ENCODE data around the gene CCDC24.

Gene CCDC24

GRCh38 chr1:44000122-44000665 is 8.8 kb downstream of the CCDC24 start:
- DNase-seq: no peak

- no peak for DNase-seq
Measured at GRCh38 chr1:44002165-44002564, 10.8 kb downstream of the CCDC24 start.

GRCh38 chr1:44002606-44003157 is 11.3 kb downstream of the CCDC24 start:
- DNase-seq: no peak

GRCh38 chr1:44008259-44008658 is 16.9 kb downstream of the CCDC24 start:
- DNase-seq: no peak

- DNase-seq: no peak
Measured at GRCh38 chr1:44010935-44011471, 19.6 kb downstream of the CCDC24 start.

- no peak for DNase-seq
Measured at GRCh38 chr1:44012404-44012803, 21.0 kb downstream of the CCDC24 start.

GRCh38 chr1:44012941-44013609 is 21.7 kb downstream of the CCDC24 start:
- no peak for DNase-seq

- no peak for DNase-seq
Measured at GRCh38 chr1:44013949-44014348, 22.6 kb downstream of the CCDC24 start.

GRCh38 chr1:44014365-44015104 is 23.1 kb downstream of the CCDC24 start:
- no peak for DNase-seq

GRCh38 chr1:44015206-44015605 is 23.8 kb downstream of the CCDC24 start:
- DNase-seq: no peak

GRCh38 chr1:44016041-44016889 is 24.9 kb downstream of the CCDC24 start:
- no peak for DNase-seq

GRCh38 chr1:44016890-44017400 is 25.5 kb downstream of the CCDC24 start:
- DNase-seq: no peak

GRCh38 chr1:44019466-44019948 is 28.1 kb downstream of the CCDC24 start:
- no peak for DNase-seq

- no peak for DNase-seq
Measured at GRCh38 chr1:44020464-44020863, 29.1 kb downstream of the CCDC24 start.

- no peak for DNase-seq
Measured at GRCh38 chr1:44021156-44021555, 29.8 kb downstream of the CCDC24 start.

GRCh38 chr1:44021581-44022321 is 30.4 kb downstream of the CCDC24 start:
- DNase-seq: no peak

GRCh38 chr1:44024031-44024902 is 32.9 kb downstream of the CCDC24 start:
- DNase-seq: no peak

GRCh38 chr1:44024903-44025525 is 33.6 kb downstream of the CCDC24 start:
- DNase-seq: no peak

- no peak for DNase-seq
Measured at GRCh38 chr1:44025816-44026215, 34.4 kb downstream of the CCDC24 start.

- DNase-seq: no peak
Measured at GRCh38 chr1:44027320-44027719, 35.9 kb downstream of the CCDC24 start.

Data from CD4-positive, alpha-beta T cell treated with Interleukin-12 subunit alpha and Interleukin-12 subunit beta, for 1 hour (primary cell).